GM10847 (cell line): ENCODE data around the gene MAST4.

ENCODE experiments used
- POLR2A ChIP-seq: IDR thresholded peaks from 2 replicates; pipeline ENCODE4 v1.6.1; 2011; ENCODE audit not compliant: insufficient read length; ENCODE audit errors: extremely low read depth

MAST4 gene

GRCh38 chr5:66888613-66889012, 292.4 kb downstream of the MAST4 start:
- TF ChIP-seq POLR2A = no peak

DNA sequence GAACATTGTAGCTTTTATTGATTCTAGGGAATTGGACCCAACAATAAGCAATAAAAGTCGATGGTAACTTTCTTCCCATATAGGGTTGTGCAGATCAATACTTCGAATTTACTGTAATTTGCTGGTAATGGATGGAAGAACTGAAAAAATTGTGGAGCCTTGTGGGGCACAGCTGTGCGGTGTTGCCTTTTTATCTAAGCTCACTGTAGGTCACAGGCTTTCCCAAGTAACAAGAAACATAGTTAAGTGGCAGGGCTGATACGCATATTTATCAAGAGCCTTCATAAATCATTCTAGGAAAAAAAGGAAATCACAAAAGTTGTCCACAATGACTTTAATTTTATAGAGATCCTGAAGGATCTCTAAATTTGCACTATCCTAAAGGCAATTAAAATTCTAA, 292.9 kb downstream of the MAST4 start:
- TF ChIP-seq POLR2A = no peak

DNA sequence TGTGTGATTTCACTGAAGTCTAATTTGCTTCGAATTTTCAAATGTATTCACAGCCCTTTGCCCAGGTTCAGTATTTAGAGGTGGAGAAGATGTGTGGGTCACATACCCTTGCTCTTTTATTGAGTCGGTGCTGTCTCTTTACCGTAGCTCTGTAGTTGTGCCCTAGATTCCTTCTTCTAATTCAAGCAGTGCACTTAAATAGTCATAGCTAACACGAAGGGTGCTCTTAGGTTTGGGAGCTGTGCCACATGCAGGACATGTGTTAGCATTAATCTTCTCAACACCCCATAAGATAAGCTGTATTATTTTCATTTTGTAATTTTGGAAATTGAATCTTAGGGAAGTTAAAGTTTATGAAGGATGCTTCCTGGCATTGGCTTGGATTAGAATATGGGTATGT, 293.3 kb downstream of the MAST4 start:
- TF ChIP-seq POLR2A = no peak

- TF ChIP-seq POLR2A = no peak
These were observed 295.2 kb downstream of the MAST4 start for GRCh38 chr5:66891184-66891925.

DNA sequence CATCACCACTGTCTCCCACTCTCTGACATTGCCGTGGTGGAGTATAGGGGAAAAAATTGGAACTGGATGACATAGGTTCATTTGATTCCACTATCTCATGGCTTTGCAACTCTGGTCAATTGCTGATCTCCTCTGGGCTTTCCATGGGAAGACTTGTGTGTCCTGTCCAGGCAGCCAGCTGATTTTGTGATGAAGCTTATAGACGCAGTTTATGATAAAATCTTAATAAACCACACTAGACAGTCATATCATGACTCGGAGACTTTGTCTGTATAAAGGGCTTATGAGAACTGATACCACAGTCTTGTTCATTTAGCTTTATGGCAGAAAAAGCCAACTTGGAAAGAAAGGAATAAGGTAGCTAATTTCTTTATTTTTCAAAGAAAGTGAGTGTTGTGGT, 296.5 kb downstream of the MAST4 start:
- TF ChIP-seq POLR2A = no peak

GRCh38 chr5:66894480-66895240, 298.5 kb downstream of the MAST4 start:
- no peak for TF ChIP-seq POLR2A

DNA sequence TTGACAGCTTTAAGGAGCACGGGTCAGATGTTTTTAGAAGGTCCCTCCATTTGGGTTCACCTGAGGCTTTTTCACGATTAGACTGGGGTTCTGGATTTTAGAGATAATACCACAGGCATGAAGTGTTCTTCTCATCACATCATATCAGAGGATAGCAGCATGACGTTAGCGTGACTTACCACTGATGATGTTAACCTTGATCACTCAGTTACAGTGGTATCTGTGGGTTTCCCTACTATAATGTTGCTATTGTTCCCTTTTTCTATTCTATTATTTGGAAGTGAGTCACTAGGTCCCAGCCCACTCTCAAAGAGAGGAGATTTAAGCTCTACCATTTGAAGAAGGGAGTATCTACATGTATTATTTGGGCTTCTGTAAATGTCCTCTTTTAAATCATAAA, 300.0 kb downstream of the MAST4 start:
- TF ChIP-seq POLR2A = no peak

GRCh38 chr5:66897356-66897755, 301.2 kb downstream of the MAST4 start:
- TF ChIP-seq POLR2A = no peak

DNA sequence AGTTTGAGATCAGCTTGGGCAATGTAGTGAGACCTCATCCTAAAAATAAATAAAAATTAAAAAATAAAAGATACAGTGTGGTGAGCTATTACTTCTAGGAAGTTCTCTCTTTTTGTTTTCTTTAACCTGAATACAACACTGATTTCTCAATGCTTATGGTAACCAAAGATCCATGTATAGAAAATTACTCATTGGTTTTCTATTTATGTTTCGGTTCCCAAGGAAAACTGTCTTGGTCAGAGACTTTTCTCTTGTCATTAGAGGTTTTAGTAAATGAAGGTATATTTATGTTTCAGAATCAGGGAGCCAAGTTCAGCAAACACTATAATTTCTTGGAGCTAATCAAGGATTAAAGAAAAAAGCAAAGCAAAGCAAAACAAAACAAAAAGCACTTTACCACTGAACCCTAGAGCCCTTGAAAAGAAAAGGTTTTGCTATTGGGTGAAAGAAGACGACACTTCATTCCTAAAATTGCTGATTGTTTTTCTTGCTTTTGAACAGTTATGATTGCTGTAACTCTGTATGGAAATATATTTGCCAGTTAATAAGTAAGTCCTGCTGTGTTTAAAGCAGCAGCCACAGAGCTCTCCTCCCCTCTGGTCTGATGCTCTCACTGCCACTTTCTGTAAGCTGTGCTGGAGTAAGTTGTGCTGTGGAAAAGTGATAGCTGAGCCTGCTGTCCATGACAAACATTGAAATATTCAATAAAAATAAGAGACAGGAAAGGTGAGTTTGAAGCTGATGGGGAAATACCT, 302.2 kb downstream of the MAST4 start:
- no peak for TF ChIP-seq POLR2A

DNA sequence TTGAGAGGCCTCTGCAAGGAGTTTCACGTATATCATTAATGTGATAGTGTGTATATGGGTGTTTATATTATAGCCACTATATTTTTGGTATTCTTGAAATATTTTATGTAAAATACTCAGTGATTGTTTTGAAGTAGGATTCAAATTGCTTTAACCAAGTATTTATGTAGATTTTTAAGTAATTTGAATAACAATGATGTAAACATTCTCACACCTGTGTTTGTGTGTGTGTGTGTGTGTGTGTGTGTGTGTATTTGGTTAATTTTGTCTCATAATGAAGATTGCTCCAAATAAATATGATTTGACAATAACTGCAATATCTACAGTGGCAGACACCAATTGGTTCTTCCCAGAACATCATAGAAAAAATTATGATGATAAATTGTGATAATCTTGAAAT, 307.0 kb downstream of the MAST4 start:
- TF ChIP-seq POLR2A = no peak

DNA sequence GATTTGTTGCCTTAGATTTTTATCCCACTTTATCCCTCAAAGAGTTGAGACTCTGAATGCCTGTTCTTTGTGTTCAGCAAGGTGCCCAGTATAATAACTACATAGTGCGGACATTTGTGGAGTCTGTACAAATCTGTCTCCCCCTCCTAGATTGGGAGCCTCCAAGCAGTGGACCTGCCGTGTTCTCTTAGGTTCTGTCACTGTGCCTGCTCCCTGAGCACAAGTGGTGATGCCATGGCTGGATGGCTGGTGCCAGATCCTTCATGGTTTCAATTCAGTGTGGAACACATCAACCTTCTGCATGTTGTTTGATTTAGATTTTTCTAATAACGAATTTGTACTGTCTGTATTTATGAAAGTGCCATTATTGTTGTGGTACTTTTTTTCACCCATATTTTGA, 307.5 kb downstream of the MAST4 start:
- no peak for TF ChIP-seq POLR2A

DNA sequence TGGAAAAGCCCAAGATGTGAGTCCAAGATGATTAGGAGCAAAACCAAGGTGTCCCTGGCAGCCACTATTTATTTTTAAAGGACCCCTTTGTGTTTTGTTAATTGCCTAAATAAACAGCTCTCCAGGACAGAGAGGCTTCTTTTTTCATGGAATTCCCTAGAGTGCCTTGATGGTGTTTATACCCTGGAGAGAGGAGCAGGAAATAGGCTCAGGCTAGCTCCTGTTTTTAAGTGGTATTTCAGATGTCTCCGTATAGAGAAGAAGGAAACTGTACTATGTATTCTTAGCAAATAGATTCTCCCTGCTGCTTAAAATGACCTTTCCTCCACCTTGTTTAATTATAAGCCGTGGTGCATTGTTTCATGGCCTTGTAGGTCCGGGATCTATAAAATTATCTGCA, 308.0 kb downstream of the MAST4 start:
- TF ChIP-seq POLR2A = no peak

DNA sequence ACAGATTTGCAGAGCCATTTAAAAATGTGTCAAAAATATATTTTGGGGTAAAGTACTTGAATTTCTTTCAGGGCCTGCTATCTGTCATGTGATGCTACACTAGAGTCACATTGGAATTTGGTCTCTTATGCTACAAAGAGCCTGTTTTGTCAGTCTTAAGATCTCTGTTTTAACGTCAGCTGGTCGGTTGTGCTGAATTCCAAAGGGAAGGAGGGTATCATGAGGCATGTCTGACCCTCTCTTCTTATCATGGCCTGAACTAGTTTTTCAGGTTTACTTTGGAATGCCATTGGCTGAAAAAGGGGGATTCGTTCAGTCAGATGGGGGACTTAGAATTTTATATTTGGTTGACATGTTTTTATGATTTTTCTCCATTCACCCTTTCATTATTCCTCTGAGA, 309.8 kb downstream of the MAST4 start:
- TF ChIP-seq POLR2A = no peak

DNA sequence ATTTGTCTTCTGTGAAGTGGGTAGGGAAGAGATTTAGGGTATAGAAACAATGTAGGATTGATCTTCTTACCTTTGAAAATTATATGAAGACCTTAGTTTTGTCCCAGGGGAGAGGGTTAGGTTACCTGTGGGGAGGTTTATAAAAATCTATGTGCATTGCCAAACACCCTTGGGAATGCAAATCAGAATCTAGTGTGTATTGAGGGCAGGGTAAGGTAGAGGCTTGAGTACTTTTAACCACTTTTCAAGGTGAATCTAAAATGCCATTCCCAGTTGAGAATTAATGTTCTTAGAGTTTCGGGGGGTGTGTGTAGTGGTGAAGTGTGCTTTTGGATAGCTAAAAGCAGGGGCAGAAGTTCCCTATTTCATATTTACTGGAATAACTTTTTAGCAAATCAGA, 312.0 kb downstream of the MAST4 start:
- no peak for TF ChIP-seq POLR2A

DNA sequence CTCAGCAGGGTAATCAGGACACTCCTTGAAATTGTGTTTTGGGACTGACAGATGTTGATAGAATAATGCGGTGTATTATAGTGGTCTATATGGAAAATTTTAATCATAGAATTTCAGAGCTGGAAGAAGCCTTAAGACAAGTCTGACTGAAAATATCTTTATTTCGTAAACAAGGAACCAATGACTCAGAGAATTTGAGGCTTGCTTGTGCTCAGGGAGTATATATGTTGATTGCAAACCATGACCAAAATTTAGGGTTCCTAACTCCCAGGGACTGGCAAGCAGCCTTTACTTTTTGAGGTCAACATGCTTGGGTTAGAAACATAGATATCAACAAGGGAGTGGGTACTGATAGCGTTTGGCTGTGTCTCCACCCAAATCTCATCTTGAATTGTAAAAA, 313.2 kb downstream of the MAST4 start:
- no peak for TF ChIP-seq POLR2A

GRCh38 chr5:66912787-66913186, 316.6 kb downstream of the MAST4 start:
- no peak for TF ChIP-seq POLR2A
